NK-92 (cell line): ENCODE results near the gene SMARCC2.

Experiments used
- DNase-seq: peaks from one replicate; lab custom pipeline; 2025; ENCODE audit not compliant: unreplicated experiment; lab: John Stamatoyannopoulos, UW

SMARCC2 gene

DNA sequence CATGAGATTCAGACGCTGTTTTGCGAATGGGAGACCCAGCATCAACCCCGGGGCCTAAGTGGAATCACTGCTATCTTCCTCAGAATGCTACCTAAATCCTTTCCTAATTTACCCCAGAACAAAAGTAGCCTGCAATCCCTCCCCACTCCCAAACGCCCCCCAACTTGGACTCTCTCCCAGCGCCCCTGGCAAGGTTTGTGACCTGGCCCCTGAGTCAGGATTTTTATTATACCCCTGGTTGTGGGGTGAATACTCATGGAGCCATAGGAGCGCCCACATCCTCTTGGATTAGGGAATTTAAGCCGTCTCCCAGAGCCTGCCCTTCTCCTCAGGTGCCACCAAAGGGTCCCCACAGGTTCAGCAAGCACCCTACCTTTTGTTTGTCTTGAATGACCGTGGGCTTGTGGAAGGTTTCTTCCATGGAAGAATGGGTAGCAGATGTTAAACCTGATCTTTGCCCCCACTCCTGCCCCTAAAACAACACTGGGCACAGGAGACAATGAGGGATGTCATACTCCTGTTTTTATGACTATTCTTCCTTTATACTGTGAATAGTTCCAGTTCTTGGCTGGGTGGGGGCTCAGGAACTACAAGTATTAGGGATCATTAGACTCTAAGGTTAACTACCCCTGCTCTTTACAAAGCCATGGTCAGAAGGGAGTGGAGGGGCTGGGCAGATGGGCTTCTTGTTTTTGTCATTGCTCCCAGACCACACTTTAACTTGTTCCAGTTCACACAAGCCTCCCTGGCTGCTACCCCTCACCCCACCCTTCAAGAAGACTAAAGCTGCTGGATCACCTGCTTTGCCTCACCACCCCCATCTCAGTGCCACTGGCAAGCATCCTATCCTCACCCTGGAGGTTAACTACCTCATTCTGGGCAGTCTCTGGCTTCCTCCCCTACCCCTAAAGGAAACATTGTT lies 36.3 kb downstream of the SMARCC2 start:
- DNase-seq, result no peak

DNA sequence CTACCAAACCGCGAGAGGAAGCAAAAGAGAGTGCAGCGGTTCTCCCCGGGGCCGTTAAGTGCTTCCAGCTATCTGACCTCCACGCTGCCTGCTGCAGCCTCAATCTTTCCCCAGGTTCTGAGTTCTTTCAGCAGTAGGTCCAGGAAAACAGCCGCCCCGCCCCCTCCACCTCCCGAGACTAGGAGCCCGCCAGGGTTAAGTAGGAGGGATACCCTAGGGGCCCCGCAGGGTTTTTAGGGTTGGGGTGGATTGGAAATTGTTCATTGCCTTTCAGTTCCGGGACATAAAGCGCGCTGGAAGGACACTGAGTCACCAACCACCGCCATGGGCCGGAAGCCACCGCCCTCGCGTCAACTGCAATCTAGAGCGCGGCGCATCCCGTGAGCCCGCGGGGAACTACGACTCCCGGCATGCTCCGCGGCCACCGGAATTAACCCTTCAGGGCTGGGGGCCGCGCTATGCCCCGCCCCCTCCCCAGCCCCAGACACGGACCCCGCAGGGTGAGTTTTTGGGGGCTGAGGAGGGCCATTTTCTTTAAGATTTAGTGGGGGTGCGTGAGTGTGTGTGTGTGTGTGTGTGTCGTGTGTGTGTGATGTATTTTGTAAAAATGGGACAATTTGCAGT lies 37.0 kb downstream of the SMARCC2 start, which contains the start of gene MYL6B:
TSS of gene MYL6B (plus strand) at position 456 of the 624 bp plus-strand sequence. CDS start 1,332 bp downstream, outside the sequence.
- DNase-seq, result peak; percentile 55

DNA sequence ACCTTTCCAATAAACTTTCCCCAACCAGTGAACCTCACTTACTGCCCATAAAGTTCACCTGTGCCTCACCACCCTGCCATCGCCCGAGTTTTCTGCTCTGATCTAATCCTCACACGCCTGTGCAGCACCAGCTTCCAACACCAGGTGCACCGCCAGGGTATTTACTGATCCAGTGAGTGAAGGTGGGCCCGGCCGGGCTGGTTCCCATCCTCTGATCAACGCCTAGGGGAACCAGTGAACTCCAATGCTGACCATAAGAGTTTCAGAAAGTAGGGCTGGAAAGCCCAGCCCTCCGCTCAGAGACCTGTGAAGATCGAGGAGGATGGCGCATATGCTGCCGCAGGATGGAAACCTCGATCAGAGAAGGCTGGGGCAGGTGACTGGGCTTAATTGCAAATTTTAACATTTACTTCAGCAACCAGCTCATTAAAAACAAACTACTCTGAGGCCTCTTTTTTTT lies 37.6 kb downstream of the SMARCC2 start:
- DNase-seq, result no peak

DNA sequence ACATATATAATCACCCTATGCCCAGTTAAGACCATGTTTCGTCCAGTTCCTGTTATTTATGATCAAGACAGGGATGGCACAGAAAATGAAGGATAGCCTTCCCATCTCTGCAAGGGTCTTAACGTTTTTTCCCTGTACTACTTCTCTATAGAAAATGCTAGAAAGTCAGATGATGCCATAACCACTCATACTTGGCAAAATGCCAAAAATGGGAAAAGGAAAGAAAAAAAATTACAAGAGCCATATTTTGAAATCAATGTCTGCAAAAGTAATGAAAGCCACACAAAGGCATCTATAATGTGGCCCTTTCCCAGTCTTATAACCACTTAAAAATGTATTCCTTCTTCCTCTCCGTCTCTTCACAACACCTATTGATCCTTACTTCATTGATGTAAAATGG lies 38.7 kb downstream of the SMARCC2 start:
- DNase-seq, result no peak

DNA sequence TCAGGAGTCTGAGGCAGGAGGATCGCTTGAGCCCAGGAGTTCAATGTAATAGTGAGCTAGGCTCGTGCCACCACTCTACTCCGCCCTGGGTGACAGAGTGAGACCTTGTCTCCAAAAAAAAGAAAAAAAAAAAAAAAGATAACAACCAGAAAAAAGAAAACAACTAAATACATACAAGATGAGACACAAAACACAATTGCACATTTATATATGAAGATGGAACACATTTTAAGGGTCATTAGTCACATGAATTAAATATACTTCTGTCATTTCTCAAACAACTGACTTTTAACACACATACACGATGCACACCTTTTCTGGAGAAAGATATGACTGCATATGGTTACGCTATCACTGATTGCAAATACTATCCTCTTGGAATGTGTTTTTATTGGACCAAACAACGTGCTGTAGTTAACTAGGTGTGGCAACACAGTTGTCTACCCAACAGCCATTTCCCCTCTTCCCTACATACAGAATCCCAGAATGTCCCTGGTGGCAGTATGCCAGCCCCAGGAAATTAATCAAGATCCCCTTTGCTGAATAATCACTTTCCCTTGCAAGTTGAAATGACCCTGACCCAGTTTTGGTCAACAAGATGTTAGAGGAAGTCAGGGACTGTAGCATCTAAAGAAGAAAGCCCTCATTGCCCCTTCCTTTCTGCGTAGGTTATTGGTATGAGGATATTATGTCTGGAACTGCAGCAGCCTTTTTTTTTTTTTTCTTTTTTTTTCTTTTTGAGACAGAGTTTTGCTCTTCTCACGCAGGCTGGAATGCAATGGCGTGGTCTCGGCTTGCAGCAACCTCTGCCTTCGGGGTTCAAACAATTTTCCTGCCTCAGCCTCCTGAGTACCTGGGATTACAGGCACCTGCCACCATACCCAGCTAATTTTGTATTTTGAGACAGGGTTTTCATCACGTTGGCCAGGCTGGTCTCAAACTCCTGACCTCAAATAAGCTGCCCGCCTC lies 42.5 kb downstream of the SMARCC2 start:
- no peak for DNase-seq

DNA sequence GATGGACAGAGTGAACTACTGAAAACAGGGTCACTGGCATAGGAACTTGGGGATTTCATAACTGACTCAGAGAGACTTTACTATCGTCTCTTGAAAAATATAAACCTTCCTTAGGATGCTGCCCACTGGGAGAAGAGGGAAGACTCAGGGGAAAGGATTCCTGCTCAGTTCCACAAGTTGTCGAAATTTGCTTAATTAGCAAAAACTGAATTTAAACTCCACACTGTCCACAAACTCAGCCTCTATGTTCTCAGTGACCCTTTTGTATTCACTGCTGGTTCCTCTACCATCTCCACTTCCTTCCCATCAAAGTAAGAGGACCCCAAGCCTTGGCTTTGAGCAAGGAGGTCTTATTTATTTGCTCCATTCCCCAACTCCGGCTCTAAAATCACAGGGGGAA lies 44.1 kb downstream of the SMARCC2 start:
- no peak for DNase-seq

DNA sequence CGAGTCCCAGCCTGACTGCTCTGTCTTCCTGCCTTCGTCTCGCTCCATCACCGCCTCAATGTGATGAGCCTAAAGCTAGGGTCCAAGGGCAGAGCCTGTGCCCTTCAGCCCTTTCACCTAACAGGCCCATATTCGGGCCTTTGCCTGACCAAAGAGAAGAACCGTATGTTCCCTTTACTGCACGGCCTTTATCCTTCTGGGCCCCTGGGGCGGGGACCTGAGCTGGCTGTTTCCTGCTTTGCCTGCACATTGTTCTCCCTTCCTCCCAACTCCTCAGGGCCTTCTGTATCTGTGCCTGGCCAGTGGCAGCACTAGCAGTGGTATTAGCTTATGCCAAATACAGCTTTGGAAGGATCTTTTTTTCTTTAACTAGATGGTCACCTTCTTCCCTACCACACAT lies 45.4 kb downstream of the SMARCC2 start:
- DNase-seq, result no peak

DNA sequence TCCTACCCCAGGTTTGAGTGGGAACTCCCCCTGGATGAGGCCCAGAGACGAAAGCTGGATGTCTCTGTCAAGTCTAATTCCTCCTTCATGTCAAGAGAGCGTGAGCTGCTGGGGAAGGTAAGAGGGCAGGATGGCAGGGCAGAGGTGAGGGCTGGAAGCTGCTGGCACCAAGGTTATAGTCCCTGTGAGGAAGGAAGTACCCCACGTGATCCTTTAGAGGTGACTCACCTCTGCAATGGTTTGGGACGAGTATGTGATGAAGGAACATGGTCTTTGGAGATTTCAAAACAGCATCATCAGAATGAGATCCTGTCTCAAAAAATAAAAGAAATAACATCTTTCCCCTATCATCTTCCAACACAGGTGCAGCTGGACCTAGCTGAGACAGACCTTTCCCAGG lies 46.1 kb downstream of the SMARCC2 start:
- DNase-seq, result no peak

DNA sequence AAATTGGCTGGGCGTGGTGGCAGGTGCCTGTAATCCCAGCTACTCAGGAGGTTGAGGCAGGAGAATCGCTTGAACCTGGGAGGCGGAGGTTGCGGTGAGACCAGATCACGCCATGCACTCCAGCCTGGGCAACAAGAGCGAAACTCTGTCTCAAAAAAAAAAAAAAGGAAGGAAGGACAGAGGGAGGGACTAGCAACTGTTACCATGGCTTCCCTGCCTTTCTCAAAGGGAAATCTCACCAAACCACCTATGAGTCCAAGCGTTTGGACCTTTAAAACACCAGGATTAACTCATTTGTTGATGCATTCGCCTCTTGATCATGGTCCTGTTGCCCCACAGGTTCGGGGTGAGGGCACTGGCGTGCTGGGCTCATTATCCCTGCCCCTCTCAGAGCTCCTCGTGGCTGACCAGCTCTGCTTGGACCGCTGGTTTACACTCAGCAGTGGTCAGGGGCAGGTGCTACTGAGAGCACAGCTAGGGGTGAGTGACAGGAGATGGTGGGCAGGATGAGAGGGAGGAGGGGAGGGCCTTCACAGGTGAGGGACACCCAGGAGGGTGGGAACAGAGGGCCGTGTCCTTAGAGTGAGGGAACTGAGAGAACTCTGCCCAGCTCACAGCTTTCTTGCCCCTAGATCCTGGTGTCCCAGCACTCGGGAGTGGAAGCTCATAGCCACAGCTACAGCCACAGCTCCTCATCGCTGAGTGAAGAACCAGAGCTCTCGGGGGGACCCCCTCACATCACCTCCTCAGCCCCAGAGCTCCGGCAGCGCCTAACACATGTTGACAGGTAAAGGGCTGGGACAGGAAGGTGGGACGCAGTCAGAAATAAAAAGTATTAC lies 47.1 kb downstream of the SMARCC2 start:
- no peak for DNase-seq

DNA sequence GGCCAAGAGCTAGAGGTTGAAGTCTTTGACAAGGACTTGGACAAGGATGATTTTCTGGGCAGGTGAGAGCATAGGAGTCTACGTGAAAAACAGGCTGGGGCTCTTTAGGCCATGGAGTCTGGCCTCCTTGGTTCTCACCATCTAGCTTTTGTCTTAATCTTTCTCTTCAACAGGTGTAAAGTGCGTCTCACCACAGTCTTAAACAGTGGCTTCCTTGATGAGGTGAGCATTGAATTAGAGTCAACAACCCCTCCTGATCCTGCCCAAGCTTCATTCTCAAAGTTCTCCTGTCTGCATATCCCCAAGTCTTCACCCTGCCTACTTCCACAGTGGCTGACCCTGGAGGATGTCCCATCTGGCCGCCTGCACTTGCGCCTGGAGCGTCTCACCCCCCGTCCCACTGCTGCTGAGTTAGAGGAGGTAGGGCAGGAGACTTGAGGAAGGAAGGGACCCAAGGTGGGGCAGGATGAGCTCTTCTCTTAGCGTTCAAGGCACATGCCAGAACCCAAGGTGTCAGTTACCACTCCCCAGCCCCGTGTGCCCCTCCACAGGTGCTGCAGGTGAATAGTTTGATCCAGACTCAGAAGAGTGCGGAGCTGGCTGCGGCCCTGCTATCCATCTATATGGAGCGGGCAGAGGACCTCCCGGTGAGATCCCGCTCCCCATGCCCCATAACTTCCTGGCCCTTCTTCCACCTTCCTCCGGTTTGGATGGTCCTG lies 51.3 kb downstream of the SMARCC2 start:
- DNase-seq, result no peak

DNA sequence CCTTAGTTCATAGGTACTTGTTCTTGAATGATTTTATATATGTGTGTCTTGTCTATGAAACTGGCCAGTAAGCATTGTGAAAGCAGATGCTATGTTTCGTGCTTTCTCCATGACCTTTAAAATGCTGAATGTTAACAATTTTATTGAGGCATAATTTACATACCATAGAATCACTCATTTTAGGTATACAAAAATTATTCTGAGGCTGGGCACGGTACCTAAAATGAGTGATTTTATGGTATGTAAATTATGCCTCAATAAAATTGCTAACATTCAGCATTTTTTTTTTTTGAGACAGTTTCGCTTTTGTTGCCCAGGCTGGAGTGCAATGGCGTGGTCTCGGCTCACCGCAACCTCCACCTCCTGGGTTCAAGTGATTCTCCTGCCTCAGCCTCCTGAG lies 54.4 kb downstream of the SMARCC2 start:
- no peak for DNase-seq

DNA sequence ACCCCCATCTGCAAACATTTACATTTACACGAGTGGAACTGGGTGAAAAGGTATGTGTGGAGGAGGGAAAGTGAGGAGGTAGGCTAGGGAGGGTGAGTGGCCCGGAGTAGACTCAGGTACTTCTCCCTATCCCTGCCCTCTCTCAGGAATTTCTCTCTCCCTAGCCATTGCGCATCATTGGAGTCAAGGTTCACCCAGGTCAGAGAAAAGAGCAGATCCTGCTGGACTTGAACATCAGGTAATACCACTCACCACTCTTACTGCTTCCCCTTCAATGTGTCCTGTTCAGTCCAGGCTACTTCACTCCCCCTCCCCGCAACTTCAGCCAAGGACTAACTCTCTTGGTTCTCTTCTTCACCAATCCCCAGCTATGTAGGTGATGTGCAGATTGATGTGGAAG lies 58.4 kb downstream of the SMARCC2 start:
- no peak for DNase-seq

DNA sequence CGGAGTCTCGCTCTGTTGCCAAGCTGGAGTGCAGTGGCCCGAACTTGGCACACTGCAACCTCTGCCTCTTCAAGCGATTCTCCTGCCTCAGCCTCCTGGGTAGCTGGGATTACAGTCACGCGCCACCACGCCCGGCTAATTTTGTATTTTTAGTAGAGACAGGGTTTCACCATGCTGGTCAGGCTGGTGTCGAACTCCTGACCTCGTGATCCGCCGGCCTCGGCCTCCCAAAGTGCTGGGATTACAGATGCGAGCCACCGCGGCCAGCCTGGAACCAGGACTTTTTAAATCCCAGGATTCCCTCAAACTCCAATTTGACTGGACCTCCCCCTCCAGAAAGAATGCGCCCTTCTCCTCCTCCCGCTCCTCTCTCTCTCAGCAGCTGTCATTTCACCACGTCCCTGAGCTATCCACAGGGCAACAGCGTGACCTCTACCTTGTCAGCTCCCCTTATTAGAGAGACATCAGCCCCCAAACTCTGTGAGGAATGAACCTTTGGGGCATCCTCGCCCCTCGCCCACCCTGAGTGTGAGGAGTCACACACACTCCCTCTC lies 59.3 kb downstream of the SMARCC2 start:
- DNase-seq, result no peak

DNA sequence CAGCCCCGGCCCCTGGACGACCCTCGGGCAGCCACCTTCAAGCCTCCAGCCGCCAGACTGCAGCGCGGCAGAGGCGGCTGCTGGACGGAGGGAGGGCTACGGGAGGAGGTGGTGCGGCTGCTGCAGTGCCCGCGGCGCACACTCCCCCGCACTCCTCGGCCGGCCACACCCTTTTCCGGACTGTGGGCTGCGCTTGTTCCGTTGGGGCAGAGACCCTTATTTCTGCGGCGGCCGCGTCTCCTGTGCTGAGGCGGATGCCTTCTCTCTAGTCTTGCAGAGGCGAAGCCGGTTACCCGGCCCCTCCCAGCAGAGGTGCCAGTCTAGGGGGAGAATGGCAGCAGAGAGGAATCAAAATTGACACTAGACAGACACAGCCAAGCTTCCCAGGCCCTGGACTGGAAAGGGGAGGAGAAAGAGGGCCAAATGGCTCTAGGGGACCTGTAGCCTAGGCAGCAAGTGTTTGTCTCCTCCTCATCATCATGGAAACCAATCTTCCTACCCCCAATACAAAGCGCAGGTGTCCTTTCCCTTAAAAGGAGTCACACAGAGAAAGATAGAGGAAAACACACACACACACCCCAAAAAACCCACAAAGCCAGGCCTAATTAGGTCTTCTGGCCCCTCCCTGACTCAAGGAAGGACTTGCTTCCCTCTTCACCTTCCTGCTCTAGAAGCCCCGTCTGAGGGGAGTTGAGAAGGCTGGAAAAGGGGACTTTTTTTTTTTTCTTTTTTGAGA lies 59.9 kb downstream of the SMARCC2 start:
- no peak for DNase-seq

DNA sequence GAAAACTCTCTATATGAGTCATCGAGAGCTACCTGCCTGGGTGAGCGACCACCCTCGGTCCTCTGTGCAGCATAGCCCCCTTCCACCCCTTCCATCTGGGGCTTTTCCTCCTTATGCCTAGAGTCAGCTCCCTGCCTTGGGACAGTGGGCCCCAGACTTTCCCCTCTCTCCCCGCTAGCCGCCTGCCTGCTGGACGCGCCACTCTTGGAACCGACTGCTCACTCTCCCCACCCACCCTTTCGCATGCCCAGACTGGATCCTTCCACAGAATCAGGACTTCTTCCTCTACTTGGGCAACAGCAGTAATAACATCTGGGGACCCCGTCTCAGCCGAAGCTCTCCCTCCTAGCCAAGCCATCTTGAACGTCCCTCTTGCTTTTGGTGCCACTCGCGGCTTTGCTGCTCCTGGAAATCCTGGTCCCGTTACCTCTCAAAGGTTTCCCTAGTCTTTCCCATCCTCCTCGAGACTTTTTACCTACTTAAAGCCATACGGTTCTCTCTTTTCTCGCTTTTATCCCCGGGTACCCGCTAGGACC lies 60.5 kb downstream of the SMARCC2 start:
- DNase-seq, result no peak

DNA sequence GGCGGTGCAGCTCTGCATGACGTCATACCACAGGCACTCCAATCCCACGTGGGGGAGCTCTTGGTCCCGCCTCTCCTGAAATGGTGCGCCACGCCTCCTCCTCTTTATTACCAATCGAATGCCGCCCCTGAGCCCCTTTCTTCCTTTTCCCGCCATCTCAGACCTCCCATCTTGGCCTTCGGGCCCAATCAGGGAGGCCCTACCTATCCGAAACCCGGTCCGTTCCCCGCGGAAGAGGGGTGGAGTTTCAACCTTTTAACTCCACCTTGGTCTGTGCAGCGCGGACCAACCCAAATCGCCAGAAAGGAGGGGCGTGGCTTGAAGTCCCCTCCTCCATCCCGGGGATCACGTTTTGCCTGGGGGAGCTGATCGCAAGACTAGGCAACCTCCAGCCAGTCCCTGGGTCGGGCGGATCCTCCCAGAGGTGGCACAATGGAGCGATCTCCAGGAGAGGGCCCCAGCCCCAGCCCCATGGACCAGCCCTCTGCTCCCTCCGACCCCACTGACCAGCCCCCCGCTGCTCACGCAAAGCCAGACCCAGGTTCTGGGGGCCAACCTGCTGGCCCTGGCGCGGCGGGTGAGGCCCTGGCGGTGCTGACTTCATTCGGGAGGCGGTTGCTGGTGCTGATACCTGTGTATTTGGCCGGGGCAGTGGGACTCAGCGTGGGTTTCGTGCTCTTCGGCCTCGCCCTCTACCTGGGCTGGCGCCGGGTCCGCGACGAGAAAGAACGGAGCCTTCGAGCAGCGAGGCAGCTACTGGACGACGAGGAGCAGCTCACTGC lies 61.2 kb downstream of the SMARCC2 start, which contains the start of gene ESYT1:
TSS of gene ESYT1 (plus strand) at position 380 of the 782 bp plus-strand sequence. CDS start at position 433, 53 bp downstream.
- peak; percentile 93 for DNase-seq

DNA sequence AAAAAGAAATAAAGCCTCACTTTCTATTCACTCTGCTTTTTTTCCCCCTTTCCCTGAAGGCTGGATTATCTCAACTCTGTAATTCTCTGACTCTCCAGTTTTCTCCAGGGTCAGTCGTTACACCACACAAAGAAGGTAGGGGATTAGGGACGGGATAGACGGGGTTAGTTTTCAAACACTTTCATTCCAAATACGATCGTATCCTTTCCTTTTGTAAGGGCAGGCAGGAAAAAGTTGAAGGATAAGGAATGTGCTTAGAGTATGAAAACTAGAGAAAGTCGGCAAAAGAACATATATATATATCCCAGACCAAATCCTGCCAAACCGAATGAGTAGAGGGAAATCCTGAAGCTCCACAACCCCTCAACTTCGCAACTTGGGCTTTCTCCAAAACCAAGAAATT lies 61.8 kb downstream of the SMARCC2 start:
- DNase-seq, result no peak
